ENCODE measurements around the gene SERPINE1.

The SERPINE1 gene

GRCh38 chr7:101186194-101186593 is 59.3 kb downstream of the SERPINE1 start:
- DNase-seq (ENCODE audit: low spot score) (no peak), FAIRE-seq (no peak)

GRCh38 chr7:101186844-101187428 is 60.0 kb downstream of the SERPINE1 start:
- DNase-seq (ENCODE audit: low spot score) (no peak), FAIRE-seq (no peak)
